WTC11 (cell line): ENCODE data around the gene PRKACB. TPM values are rescaled to one million over a fixed set of nuclear protein-coding genes. Genes with fewer than 3 reads are reported as not detected.

Experiments
- ATAC-seq: fragments of 200-7000 bp; cut with Tn5 transposase; 2 replicates; pipeline ENCODE4 v1.10.0; 2021; ENCODE audit warnings: mild to moderate bottlenecking, moderate library complexity
- CTCF ChIA-PET: fragments of 300-600 bp; sonication (Branson Sonifier 250); formaldehyde crosslinking; loops from one replicate; lab custom pipeline; 2021; ENCODE audit warnings: antibody characterized with exemption; lab: Charles Lee
- POLR2A ChIA-PET: fragments of 350-600 bp; sonication (Branson Sonifier 250); formaldehyde crosslinking; loops from one replicate; lab custom pipeline; 2021; ENCODE audit warnings: antibody characterized with exemption; lab: Charles Lee
- DNase-seq: peaks from one replicate; pipeline ENCODE4 v3.0.0; 2021; ENCODE audit warnings: low spot score
- H3K27ac Mint-ChIP-seq: 2 replicates; pipeline ENCODE4 v1.8.0; 2021; ENCODE audit warnings: mixed read lengths
- H3K27me3 Mint-ChIP-seq: 2 replicates; pipeline ENCODE4 v1.8.0; 2021; ENCODE audit warnings: low read depth, mild to moderate bottlenecking, moderate library complexity, mixed read lengths
- H3K36me3 Mint-ChIP-seq: 2 replicates; pipeline ENCODE4 v1.8.0; 2021; ENCODE audit warnings: mixed read lengths
- H3K4me1 Mint-ChIP-seq: 2 replicates; pipeline ENCODE4 v1.8.0; 2022; ENCODE audit warnings: mixed read lengths
- H3K4me3 Mint-ChIP-seq: 2 replicates; pipeline ENCODE4 v1.8.0; 2021; ENCODE audit warnings: mild to moderate bottlenecking, moderate library complexity, mixed read lengths
- H3K9me3 Mint-ChIP-seq: 2 replicates; pipeline ENCODE4 v1.8.0; 2021; ENCODE audit warnings: mixed read lengths
- GTF2I ChIP-seq: fragments of 250-450 bp; sonication (Bioruptor Pico); conservative IDR thresholded peaks from 2 replicates; pipeline ENCODE4 v1.4.0; 2021; ENCODE audit warnings: mild to moderate bottlenecking
- SOX15 ChIP-seq: fragments of 250-450 bp; sonication (Bioruptor Pico); IDR thresholded peaks from 2 replicates; pipeline ENCODE4 v1.9.0; 2021; ENCODE audit warnings: mild to moderate bottlenecking
- TEAD1 ChIP-seq: sonication (generic); formaldehyde crosslinking; IDR thresholded peaks from 2 replicates; pipeline ENCODE4 v1.8.0; 2022; ENCODE audit warnings: mild to moderate bottlenecking, missing genetic modification reagents
- ZNF232 ChIP-seq: sonication (generic); formaldehyde crosslinking; IDR thresholded peaks from 2 replicates; pipeline ENCODE4 v1.8.0; 2022; ENCODE audit warnings: mild to moderate bottlenecking, missing genetic modification reagents
- total RNA-seq: library from RNA; stranded (reverse); gene quantifications from 3 replicates; pipeline ENCODE4 v1.2.3, GENCODE V29; 2021
- TF ChIP-seq, protein P1 (sequence below): fragments of 200-600 bp; IDR thresholded peaks from 2 replicates; pipeline ENCODE4 v1.8.0; 2022; ENCODE audit warnings: antibody characterized with exemption
- TF ChIP-seq, protein P2 (sequence below): sonication (generic); formaldehyde crosslinking; IDR thresholded peaks from 2 replicates; pipeline ENCODE4 v1.8.1; 2023; ENCODE audit warnings: mild to moderate bottlenecking, missing genetic modification reagents
- TF ChIP-seq, protein P3 (sequence below): fragments of 250-450 bp; sonication (Bioruptor Pico); IDR thresholded peaks from 2 replicates; pipeline ENCODE4 v2.1.2; 2022; ENCODE audit warnings: mild to moderate bottlenecking, moderate library complexity
- TF ChIP-seq, protein P4 (sequence below): sonication (generic); formaldehyde crosslinking; IDR thresholded peaks from 2 replicates; pipeline ENCODE4 v1.8.1; 2023; ENCODE audit warnings: mild to moderate bottlenecking, missing genetic modification reagents, borderline replicate concordance
- TF ChIP-seq, protein P5 (sequence below): sonication (generic); formaldehyde crosslinking; IDR thresholded peaks from 2 replicates; pipeline ENCODE4 v1.8.1; 2022; ENCODE audit warnings: missing genetic modification reagents, borderline replicate concordance
- TF ChIP-seq, protein P6 (sequence below): sonication (generic); formaldehyde crosslinking; IDR thresholded peaks from 2 replicates; pipeline ENCODE4 v1.8.1; 2022; ENCODE audit warnings: low read depth, mild to moderate bottlenecking, moderate library complexity, missing genetic modification reagents, borderline replicate concordance

Gene PRKACB
- total RNA-seq, 1 experiment from 2014 or later = 18.4 TPM

DNA sequence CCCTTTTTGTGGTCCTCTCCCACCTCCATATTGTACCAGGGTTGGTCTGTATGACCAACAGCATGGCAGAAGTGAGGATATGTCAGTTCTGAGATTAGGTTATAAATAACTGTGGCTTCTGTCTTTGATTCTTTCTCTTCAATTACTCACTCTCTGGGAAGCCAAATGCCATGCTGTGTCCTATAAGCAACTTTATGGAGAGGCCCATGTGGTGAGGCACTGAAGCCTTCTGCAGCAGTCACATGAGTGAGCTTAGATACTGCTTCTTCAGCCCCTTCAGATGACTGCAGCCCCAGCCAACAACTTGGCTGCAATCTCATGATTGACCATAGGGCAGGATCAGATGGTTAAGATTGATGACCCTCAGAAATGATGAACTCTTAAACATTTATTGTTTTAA, 123.4 kb downstream of the PRKACB start (continued):
- TF ChIP-seq, protein P1, sequence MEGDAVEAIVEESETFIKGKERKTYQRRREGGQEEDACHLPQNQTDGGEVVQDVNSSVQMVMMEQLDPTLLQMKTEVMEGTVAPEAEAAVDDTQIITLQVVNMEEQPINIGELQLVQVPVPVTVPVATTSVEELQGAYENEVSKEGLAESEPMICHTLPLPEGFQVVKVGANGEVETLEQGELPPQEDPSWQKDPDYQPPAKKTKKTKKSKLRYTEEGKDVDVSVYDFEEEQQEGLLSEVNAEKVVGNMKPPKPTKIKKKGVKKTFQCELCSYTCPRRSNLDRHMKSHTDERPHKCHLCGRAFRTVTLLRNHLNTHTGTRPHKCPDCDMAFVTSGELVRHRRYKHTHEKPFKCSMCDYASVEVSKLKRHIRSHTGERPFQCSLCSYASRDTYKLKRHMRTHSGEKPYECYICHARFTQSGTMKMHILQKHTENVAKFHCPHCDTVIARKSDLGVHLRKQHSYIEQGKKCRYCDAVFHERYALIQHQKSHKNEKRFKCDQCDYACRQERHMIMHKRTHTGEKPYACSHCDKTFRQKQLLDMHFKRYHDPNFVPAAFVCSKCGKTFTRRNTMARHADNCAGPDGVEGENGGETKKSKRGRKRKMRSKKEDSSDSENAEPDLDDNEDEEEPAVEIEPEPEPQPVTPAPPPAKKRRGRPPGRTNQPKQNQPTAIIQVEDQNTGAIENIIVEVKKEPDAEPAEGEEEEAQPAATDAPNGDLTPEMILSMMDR = no peak
- TF ChIP-seq SOX15 = no peak
- TF ChIP-seq, protein P2, sequence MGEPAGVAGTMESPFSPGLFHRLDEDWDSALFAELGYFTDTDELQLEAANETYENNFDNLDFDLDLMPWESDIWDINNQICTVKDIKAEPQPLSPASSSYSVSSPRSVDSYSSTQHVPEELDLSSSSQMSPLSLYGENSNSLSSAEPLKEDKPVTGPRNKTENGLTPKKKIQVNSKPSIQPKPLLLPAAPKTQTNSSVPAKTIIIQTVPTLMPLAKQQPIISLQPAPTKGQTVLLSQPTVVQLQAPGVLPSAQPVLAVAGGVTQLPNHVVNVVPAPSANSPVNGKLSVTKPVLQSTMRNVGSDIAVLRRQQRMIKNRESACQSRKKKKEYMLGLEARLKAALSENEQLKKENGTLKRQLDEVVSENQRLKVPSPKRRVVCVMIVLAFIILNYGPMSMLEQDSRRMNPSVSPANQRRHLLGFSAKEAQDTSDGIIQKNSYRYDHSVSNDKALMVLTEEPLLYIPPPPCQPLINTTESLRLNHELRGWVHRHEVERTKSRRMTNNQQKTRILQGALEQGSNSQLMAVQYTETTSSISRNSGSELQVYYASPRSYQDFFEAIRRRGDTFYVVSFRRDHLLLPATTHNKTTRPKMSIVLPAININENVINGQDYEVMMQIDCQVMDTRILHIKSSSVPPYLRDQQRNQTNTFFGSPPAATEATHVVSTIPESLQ (CRISPR knock-in tag) = no peak
- TF ChIP-seq, protein P3, sequence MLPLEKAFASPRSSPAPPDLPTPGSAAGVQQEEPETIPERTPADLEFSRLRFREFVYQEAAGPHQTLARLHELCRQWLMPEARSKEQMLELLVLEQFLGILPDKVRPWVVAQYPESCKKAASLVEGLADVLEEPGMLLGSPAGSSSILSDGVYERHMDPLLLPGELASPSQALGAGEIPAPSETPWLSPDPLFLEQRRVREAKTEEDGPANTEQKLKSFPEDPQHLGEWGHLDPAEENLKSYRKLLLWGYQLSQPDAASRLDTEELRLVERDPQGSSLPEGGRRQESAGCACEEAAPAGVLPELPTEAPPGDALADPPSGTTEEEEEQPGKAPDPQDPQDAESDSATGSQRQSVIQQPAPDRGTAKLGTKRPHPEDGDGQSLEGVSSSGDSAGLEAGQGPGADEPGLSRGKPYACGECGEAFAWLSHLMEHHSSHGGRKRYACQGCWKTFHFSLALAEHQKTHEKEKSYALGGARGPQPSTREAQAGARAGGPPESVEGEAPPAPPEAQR = no peak

DNA sequence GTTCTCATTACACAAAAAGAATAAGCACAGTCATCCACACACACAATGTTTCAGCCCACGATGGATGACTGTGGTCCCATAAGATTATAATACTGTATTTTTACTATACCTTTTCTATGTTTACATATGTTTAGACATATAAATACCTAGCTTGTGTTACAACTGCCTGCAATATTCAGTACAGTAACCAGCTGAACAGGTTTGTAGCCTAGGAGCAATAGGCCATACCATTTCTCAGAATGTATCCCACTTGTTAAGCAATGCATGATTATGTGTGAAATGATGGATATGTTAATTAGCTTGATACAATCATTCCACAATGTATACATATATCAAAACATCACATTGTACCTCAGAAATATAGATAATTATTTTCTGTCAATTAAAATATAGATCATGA, 124.3 kb downstream of the PRKACB start:
- no peaks in the 10 kb centered on the region for H3K27me3 Mint-ChIP-seq
- ChIA-PET POLR2A (no interaction called here), CTCF (no interaction called here)
- no peak overlapping the region for H3K27ac Mint-ChIP-seq
- TF ChIP-seq, protein P2 (CRISPR knock-in tag) = no peak
- TF ChIP-seq TEAD1 (CRISPR knock-in tag) (no peak), GTF2I (no peak), ZNF232 (no peak)
- TF ChIP-seq, protein P4, sequence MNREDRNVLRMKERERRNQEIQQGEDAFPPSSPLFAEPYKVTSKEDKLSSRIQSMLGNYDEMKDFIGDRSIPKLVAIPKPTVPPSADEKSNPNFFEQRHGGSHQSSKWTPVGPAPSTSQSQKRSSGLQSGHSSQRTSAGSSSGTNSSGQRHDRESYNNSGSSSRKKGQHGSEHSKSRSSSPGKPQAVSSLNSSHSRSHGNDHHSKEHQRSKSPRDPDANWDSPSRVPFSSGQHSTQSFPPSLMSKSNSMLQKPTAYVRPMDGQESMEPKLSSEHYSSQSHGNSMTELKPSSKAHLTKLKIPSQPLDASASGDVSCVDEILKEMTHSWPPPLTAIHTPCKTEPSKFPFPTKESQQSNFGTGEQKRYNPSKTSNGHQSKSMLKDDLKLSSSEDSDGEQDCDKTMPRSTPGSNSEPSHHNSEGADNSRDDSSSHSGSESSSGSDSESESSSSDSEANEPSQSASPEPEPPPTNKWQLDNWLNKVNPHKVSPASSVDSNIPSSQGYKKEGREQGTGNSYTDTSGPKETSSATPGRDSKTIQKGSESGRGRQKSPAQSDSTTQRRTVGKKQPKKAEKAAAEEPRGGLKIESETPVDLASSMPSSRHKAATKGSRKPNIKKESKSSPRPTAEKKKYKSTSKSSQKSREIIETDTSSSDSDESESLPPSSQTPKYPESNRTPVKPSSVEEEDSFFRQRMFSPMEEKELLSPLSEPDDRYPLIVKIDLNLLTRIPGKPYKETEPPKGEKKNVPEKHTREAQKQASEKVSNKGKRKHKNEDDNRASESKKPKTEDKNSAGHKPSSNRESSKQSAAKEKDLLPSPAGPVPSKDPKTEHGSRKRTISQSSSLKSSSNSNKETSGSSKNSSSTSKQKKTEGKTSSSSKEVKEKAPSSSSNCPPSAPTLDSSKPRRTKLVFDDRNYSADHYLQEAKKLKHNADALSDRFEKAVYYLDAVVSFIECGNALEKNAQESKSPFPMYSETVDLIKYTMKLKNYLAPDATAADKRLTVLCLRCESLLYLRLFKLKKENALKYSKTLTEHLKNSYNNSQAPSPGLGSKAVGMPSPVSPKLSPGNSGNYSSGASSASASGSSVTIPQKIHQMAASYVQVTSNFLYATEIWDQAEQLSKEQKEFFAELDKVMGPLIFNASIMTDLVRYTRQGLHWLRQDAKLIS (CRISPR knock-in tag) = no peak
- TF ChIP-seq, protein P5, sequence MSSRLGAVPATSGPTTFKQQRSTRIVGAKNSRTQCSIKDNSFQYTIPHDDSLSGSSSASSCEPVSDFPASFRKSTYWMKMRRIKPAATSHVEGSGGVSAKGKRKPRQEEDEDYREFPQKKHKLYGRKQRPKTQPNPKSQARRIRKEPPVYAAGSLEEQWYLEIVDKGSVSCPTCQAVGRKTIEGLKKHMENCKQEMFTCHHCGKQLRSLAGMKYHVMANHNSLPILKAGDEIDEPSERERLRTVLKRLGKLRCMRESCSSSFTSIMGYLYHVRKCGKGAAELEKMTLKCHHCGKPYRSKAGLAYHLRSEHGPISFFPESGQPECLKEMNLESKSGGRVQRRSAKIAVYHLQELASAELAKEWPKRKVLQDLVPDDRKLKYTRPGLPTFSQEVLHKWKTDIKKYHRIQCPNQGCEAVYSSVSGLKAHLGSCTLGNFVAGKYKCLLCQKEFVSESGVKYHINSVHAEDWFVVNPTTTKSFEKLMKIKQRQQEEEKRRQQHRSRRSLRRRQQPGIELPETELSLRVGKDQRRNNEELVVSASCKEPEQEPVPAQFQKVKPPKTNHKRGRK (CRISPR knock-in tag) = no peak
- TF ChIP-seq, protein P6, sequence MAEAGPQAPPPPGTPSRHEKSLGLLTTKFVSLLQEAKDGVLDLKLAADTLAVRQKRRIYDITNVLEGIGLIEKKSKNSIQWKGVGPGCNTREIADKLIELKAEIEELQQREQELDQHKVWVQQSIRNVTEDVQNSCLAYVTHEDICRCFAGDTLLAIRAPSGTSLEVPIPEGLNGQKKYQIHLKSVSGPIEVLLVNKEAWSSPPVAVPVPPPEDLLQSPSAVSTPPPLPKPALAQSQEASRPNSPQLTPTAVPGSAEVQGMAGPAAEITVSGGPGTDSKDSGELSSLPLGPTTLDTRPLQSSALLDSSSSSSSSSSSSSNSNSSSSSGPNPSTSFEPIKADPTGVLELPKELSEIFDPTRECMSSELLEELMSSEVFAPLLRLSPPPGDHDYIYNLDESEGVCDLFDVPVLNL (CRISPR knock-in tag) = no peak
- DNase-seq (no peak), ATAC-seq (no peak)
- no peaks in the 10 kb centered on the region for H3K36me3 Mint-ChIP-seq
- H3K9me3 Mint-ChIP-seq = no peaks in the 10 kb centered on the region
- H3K4me3 Mint-ChIP-seq = no peak overlapping the region
- peaks cover 28% of the 10 kb centered on the region for H3K4me1 Mint-ChIP-seq
